LoVo (cell line): ENCODE data around the gene ITGB3.

ENCODE experiments used
- DNase-seq: peaks from one replicate; pipeline ENCODE4 v3.0.0-alpha.2; 2016; ENCODE audit warnings: low spot score

ITGB3 gene

GRCh38 chr17:47338026-47338425 lies 84.4 kb downstream of the ITGB3 start:
- no peak for DNase-seq

- no peak for DNase-seq
These were observed 99.2 kb downstream of the ITGB3 start for GRCh38 chr17:47352848-47353247.

GRCh38 chr17:47358652-47359051 lies 105.0 kb downstream of the ITGB3 start:
- DNase-seq = no peak
